ENCODE data around the gene SEZ6. TPM values are rescaled to one million over a fixed set of nuclear protein-coding genes. Genes with fewer than 3 reads are reported as not detected.

SEZ6 gene, protein sequence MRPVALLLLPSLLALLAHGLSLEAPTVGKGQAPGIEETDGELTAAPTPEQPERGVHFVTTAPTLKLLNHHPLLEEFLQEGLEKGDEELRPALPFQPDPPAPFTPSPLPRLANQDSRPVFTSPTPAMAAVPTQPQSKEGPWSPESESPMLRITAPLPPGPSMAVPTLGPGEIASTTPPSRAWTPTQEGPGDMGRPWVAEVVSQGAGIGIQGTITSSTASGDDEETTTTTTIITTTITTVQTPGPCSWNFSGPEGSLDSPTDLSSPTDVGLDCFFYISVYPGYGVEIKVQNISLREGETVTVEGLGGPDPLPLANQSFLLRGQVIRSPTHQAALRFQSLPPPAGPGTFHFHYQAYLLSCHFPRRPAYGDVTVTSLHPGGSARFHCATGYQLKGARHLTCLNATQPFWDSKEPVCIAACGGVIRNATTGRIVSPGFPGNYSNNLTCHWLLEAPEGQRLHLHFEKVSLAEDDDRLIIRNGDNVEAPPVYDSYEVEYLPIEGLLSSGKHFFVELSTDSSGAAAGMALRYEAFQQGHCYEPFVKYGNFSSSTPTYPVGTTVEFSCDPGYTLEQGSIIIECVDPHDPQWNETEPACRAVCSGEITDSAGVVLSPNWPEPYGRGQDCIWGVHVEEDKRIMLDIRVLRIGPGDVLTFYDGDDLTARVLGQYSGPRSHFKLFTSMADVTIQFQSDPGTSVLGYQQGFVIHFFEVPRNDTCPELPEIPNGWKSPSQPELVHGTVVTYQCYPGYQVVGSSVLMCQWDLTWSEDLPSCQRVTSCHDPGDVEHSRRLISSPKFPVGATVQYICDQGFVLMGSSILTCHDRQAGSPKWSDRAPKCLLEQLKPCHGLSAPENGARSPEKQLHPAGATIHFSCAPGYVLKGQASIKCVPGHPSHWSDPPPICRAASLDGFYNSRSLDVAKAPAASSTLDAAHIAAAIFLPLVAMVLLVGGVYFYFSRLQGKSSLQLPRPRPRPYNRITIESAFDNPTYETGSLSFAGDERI
- total RNA-seq (not detected in 2 replicates), polyA plus RNA-seq (not detected in 2 replicates), polyA minus RNA-seq (1.1 and 1.9 TPM in 2 replicates)
- total RNA-seq (2013) = not detected

DNA sequence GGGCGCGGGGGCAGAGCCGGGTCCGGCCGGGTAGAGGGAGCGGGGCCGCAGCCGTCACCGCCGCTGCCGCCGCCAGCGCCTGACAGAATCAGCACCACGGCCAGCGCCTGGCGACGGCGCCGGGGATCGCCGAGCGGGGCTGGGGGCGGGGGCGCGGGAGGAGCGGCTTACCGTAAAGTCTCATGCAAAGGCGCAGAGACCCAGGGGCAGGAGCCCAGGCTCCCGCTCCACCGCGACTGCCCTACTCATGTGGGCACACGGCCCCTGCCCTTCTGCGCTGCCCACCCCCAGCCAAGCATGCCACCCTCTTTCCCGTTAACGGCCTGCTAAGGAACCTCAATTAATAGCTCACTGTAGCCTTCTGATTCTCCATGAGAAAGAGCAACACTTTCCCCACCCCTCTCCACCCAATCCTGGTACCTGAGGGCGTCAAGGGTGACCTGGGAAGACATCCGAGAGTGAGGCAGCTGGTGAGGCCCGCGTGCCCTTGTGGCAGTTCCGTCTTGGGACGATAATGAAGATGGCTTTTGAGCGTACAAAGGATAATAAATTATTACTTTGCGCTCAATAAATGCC is at the start of gene SEZ6:
Gene SEZ6 (minus strand): TSS at position 98 of the 576 bp plus-strand sequence. CDS start 164 bp downstream, outside the sequence.
- Mint-ChIP-seq H3K9me3 (ENCODE audit: insufficient read depth) (no peaks in the 10 kb centered on the region), H3K4me3 (no peak within 1 kb of the TSS), H3K27me3 (peaks cover 65% of the 10 kb centered on the region), H3K27ac (no peak within 1 kb of the TSS), H3K4me1 (no peaks in the 10 kb centered on the region)
- Histone ChIP-seq H3K4me2 (replicated peaks; ENCODE audit: low read depth, low read length, poor library complexity, severe bottlenecking) (no peak within 1 kb of the TSS), H4K20me1 (ENCODE audit: control insufficient read depth, insufficient read depth, low read length, poor library complexity, severe bottlenecking) (no peaks in the 10 kb centered on the region), H3K27ac (ENCODE audit: low read length in 2 of 2) (no peak within 1 kb of the TSS), H3K9ac (ENCODE audit: low read length) (no peak within 1 kb of the TSS), H3K4me3 (ENCODE audit: control extremely low read depth in 1 of 5, extremely low read depth in 1 of 5, insufficient read depth in 1 of 5, low read depth in 2 of 5, low read length in 4 of 5) (no peak within 1 kb of the TSS), H2AFZ (ENCODE audit: insufficient read depth, low read depth, low read length, poor library complexity, severe bottlenecking) (no peak within 1 kb of the TSS), H3K36me3 (replicated peaks in 1 of 2; ENCODE audit: control extremely low read depth in 1 of 2, control insufficient read depth in 1 of 2, extremely low read depth in 1 of 2, insufficient read depth in 2 of 2, low read length in 1 of 2) (no peaks in the 10 kb centered on the region), H3K27me3 (replicated peaks in 1 of 4; ENCODE audit: control extremely low read depth in 1 of 4, control insufficient read depth in 3 of 4, insufficient read depth in 4 of 4, low read length in 3 of 4) (peaks cover 0 to 53% (median 26%) of the 10 kb centered on the region in 4 experiments), H3K79me2 (ENCODE audit: control insufficient read depth, insufficient read depth, low read length) (no peaks in the 10 kb centered on the region), H3K4me1 (ENCODE audit: control insufficient read depth in 2 of 2, insufficient read depth in 2 of 2, low read length in 2 of 2) (peaks cover 0 to 11% of the 10 kb centered on the region in 2 donors), H3K9me3 (ENCODE audit: control extremely low read depth in 1 of 3, control insufficient read depth in 2 of 3, insufficient read depth in 1 of 3, low read length in 2 of 3) (peaks cover 0 to 30% (median 0%) of the 10 kb centered on the region in 3 donors)
- TF ChIP-seq, protein P1, sequence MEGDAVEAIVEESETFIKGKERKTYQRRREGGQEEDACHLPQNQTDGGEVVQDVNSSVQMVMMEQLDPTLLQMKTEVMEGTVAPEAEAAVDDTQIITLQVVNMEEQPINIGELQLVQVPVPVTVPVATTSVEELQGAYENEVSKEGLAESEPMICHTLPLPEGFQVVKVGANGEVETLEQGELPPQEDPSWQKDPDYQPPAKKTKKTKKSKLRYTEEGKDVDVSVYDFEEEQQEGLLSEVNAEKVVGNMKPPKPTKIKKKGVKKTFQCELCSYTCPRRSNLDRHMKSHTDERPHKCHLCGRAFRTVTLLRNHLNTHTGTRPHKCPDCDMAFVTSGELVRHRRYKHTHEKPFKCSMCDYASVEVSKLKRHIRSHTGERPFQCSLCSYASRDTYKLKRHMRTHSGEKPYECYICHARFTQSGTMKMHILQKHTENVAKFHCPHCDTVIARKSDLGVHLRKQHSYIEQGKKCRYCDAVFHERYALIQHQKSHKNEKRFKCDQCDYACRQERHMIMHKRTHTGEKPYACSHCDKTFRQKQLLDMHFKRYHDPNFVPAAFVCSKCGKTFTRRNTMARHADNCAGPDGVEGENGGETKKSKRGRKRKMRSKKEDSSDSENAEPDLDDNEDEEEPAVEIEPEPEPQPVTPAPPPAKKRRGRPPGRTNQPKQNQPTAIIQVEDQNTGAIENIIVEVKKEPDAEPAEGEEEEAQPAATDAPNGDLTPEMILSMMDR (IDR thresholded peaks at IDR 0.05) = no peak
- no peak for TF ChIP-seq EZH2 (IDR thresholded peaks at IDR 0.05; ENCODE audit: borderline replicate concordance, insufficient read depth, low read depth, low read length, poor library complexity, severe bottlenecking)
- intact Hi-C loops (cut with micrococcal nuclease) = no loop called here
- ATAC-seq (ENCODE audit: low read depth) (peak; percentile 43), DNase-seq (peak; percentile 60)
- WGBS (ENCODE audit: insufficient coverage) = 5% methylated on average over 41 of the region's 43 CpGs
- ChIA-PET CTCF (no interaction called here), POLR2A (no interaction called here)
